Spleen (tissue), 7 donors: Measurements from ENCODE around the gene FAT4.

ENCODE experiments used
- CTCF ChIP-seq, 11 experiments: fragments of 200-600 bp in 7 of 11; fragments of 450-650 bp in 4 of 11; sonication (generic) in 4 of 11; IDR thresholded peaks in 8 of 11; conservative IDR thresholded peaks in 3 of 11; 1 replicate in 7 of 11; 2 replicates in 4 of 11; pipeline versions ENCODE4 v1.4.0 to v1.8.0; 2016 to 2021; ENCODE audit warnings: antibody characterized with exemption in 11 of 11, inconsistent platforms in 4 of 11, mild to moderate bottlenecking in 1 of 11
- POLR2AphosphoS5 ChIP-seq, 3 donors: sonication (generic); formaldehyde crosslinking; IDR thresholded peaks; one replicate each; pipeline ENCODE4 v1.5.1; 2017; ENCODE audit warnings: antibody characterized with exemption in 3 of 3
- donor health status: DM: no; HTN: no; CAD: no; lungs with moderate emphysema.
- donor health status: DM: no; HTN: no; CAD: no.
- donor health status: DM: no; HTN: no; CAD: no.

GRCh38 chr4:125358453-125358852 lies 43.7 kb downstream of the FAT4 start:
- TF ChIP-seq CTCF (IDR thresholded peaks at IDR 0.05 in 8 of 11, conservative IDR thresholded peaks at IDR 0.05 in 3 of 11): no peak
- TF ChIP-seq POLR2AphosphoS5 (IDR thresholded peaks at IDR 0.05): no peak
